ENCODE data around the gene MT1G.
"Not testable (repeated sequence)": the region's sequence is repeated elsewhere in the genome, so short reads cannot be mapped to it uniquely, and the experiment has no call there.

Gene MT1G

GRCh38 chr16:56667581-56668571, at the start of gene MT1G:
Gene MT1G, minus strand, starts transcription at chr16:56668065. Its CDS starts 72 bp downstream, at chr16:56667993.
- no peak for DNase-seq

GRCh38 chr16:56717532-56717931, 49.7 kb upstream of the MT1G start:
- DNase-seq: not testable (repeated sequence)

GRCh38 chr16:56716761-56717160, 48.9 kb upstream of the MT1G start:
- DNase-seq: no peak

GRCh38 chr16:56715126-56715525, 47.3 kb upstream of the MT1G start:
- no peak for DNase-seq

GRCh38 chr16:56713794-56714193, 45.9 kb upstream of the MT1G start:
- DNase-seq: no peak

GRCh38 chr16:56711862-56712261, 44.0 kb upstream of the MT1G start:
- no peak for DNase-seq

GRCh38 chr16:56710181-56710737, 42.4 kb upstream of the MT1G start:
- no peak for DNase-seq

GRCh38 chr16:56709443-56710040, 41.7 kb upstream of the MT1G start:
- no peak for DNase-seq

- no peak for DNase-seq
Measured at GRCh38 chr16:56708525-56709442, 40.9 kb upstream of the MT1G start.

- DNase-seq: no peak
Measured at GRCh38 chr16:56702836-56703235, 35.0 kb upstream of the MT1G start.

- DNase-seq: no peak
Measured at GRCh38 chr16:56701534-56701933, 33.7 kb upstream of the MT1G start.

GRCh38 chr16:56700631-56701030, 32.8 kb upstream of the MT1G start:
- no peak for DNase-seq

- DNase-seq: no peak
Measured at GRCh38 chr16:56700195-56700594, 32.3 kb upstream of the MT1G start.

- no peak for DNase-seq
Measured at GRCh38 chr16:56697456-56698155, 29.7 kb upstream of the MT1G start.

GRCh38 chr16:56695246-56695645, 27.4 kb upstream of the MT1G start:
- no peak for DNase-seq

GRCh38 chr16:56691885-56692284, 24.0 kb upstream of the MT1G start:
- no peak for DNase-seq

GRCh38 chr16:56690420-56691122, 22.7 kb upstream of the MT1G start:
- DNase-seq: no peak

GRCh38 chr16:56689171-56689570, 21.3 kb upstream of the MT1G start:
- DNase-seq: no peak

GRCh38 chr16:56688762-56689161, 20.9 kb upstream of the MT1G start:
- DNase-seq: no peak

- DNase-seq: no peak
Measured at GRCh38 chr16:56686758-56687157, 18.9 kb upstream of the MT1G start.

- no peak for DNase-seq
Measured at GRCh38 chr16:56684926-56685590, 17.2 kb upstream of the MT1G start.

Data from NCI-H446 (cell line).